Ovary (tissue), 9 donors: ENCODE results near the gene RILPL1. TPM values are rescaled to one million over a fixed set of nuclear protein-coding genes. Genes with fewer than 3 reads are reported as not detected.

Source experiments
- DNase-seq, 5 donors: peaks; one replicate each; pipeline ENCODE4 v3.0.0-alpha.2; 2019 to 2020
- H3K27ac ChIP-seq, 2 donors: fragments of 200-600 bp; one replicate each; pipeline versions ENCODE4 v1.5.1 to v1.8.0; 2019 to 2022
- H3K27me3 ChIP-seq: fragments of 200-600 bp; one replicate; pipeline ENCODE4 v1.8.0; 2022
- H3K36me3 ChIP-seq: fragments of 200-600 bp; sonication (generic); one replicate; pipeline ENCODE4 v1.5.1; 2019
- H3K4me1 ChIP-seq: one replicate; pipeline ENCODE4 v1.8.1; 2013; ENCODE audit warnings: mild to moderate bottlenecking, moderate library complexity; ENCODE audit not compliant: insufficient read depth
- H3K4me3 ChIP-seq: fragments of 200-600 bp; sonication (generic); one replicate; pipeline ENCODE4 v1.5.1; 2017
- H3K9me3 ChIP-seq, 2 donors: fragments of 200-600 bp in 1 of 2; sonication (generic) in 1 of 2; one replicate each; pipeline versions ENCODE4 v1.5.1 to v1.8.1; 2013 to 2019; ENCODE audit warnings: mild to moderate bottlenecking in 1 of 2, moderate library complexity in 1 of 2
- EP300 ChIP-seq: sonication (generic); formaldehyde crosslinking; IDR thresholded peaks from one replicate; pipeline ENCODE4 v1.6.1; 2017; ENCODE audit warnings: antibody characterized with exemption
- POLR2A ChIP-seq: fragments of 450-650 bp; IDR thresholded peaks from one replicate; pipeline ENCODE4 v1.6.1; 2017; ENCODE audit warnings: antibody characterized with exemption, mild to moderate bottlenecking, moderate library complexity
- WGBS, 3 donors: extraction: QIAGEN DNeasy Blood & Tissue Kit in 1 of 3; methylation state at CpG; one replicate each; pipeline versions ENCODE4 v1.1.5 to v1.1.7; 2013 to 2017; 5-methylcytosine and 5-hydroxymethylcytosine counted together
- intact Hi-C, 4 donors: fragments of 100-400 bp; cut with DNase I; formaldehyde crosslinking; loops; one replicate each; pipeline versions ENCODE4 v1.11.0 to v1.15.1; 2022 to 2023
- polyA plus RNA-seq, 2 donors: library from polyadenylated mRNA; stranded (reverse); fragments of 200-250 nt in 1 of 2; fragments of 350-450 nt in 1 of 2; fragmentation: Illumina TruSeq in 1 of 2; extraction: RNeasy Lipid Tissue Mini Kit (QIAGEN cat#74804) in 1 of 2; gene quantifications; one replicate each; pipeline ENCODE4 v1.2.3, GENCODE V29; 2013 to 2014
- total RNA-seq, 7 donors: library from RNA; depleted of rRNA in 2 of 7; stranded (reverse); fragments of >200 nt in 2 of 7; fragmentation: NEBNext Ultra II Directional in 3 of 7; extraction: Animal tissue kit (Norgen Biotek cat#: 25700) in 3 of 7; gene quantifications; one replicate each; pipeline versions ENCODE4 v1.1.0 to v1.2.4, GENCODE V29; 2016 to 2023
- TF ChIP-seq, protein P1 (sequence below), 3 donors: fragments of 450-650 bp in 2 of 3; fragments of 200-600 bp in 1 of 3; IDR thresholded peaks; one replicate each; pipeline versions ENCODE4 v1.5.1 to v1.8.0; 2016 to 2022; ENCODE audit warnings: antibody characterized with exemption in 3 of 3, mild to moderate bottlenecking in 1 of 3
- donor health status: DM: no; HTN: no; CAD: no; lungs with moderate emphysema.
- donor health status: DM: no; HTN: no; CAD: no.
- donor health status: Bipolar disorder and iron deficiency.
- donor health status: DM: yes; HTN: yes; CAD: no.
- donor health status: DM: no; HTN: no; CAD: no.
- donor health status: DM: yes; HTN: yes; CAD: no.

RILPL1 gene
- total and polyA plus RNA-seq, 9 donors: 9.8 to 25.1 (median 18.9) TPM

DNA sequence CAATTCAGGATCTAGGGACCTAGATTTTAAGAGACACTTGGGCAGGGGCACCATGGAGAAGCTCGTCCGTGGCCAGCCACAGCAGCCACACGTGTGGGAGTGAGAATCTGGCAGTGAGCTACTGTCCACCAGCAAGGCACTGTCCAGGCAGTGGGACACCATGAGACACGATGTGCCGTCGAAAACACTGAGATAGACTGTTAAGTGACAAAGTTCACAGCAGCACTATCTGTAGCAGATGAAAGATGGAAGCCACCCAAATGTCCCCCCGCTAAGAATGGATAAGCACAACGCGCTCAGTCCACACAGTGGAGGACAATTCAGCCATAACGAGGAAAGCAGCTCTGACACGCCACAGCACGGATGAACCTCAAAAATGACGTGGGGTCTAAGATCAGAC lies 19.7 kb downstream of the RILPL1 start:
- no peak for TF ChIP-seq POLR2A
- TF ChIP-seq, protein P1, sequence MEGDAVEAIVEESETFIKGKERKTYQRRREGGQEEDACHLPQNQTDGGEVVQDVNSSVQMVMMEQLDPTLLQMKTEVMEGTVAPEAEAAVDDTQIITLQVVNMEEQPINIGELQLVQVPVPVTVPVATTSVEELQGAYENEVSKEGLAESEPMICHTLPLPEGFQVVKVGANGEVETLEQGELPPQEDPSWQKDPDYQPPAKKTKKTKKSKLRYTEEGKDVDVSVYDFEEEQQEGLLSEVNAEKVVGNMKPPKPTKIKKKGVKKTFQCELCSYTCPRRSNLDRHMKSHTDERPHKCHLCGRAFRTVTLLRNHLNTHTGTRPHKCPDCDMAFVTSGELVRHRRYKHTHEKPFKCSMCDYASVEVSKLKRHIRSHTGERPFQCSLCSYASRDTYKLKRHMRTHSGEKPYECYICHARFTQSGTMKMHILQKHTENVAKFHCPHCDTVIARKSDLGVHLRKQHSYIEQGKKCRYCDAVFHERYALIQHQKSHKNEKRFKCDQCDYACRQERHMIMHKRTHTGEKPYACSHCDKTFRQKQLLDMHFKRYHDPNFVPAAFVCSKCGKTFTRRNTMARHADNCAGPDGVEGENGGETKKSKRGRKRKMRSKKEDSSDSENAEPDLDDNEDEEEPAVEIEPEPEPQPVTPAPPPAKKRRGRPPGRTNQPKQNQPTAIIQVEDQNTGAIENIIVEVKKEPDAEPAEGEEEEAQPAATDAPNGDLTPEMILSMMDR (IDR thresholded peaks at IDR 0.05): no peak
- TF ChIP-seq EP300: no peak
- no peaks in the 10 kb centered on the region for H3K9me3 ChIP-seq
- H3K27me3 ChIP-seq: no peaks in the 10 kb centered on the region
- intact Hi-C loops: no loop called here
- no peaks in the 10 kb centered on the region for H3K36me3 ChIP-seq
- no peaks in the 10 kb centered on the region for H3K4me1 ChIP-seq
- WGBS, 3 donors: 62 to 67% (median 62%) methylated on average over 13 of the region's 13 CpGs
- H3K27ac ChIP-seq: no peak overlapping the region
- DNase-seq: no peak
- no peak overlapping the region for H3K4me3 ChIP-seq

DNA sequence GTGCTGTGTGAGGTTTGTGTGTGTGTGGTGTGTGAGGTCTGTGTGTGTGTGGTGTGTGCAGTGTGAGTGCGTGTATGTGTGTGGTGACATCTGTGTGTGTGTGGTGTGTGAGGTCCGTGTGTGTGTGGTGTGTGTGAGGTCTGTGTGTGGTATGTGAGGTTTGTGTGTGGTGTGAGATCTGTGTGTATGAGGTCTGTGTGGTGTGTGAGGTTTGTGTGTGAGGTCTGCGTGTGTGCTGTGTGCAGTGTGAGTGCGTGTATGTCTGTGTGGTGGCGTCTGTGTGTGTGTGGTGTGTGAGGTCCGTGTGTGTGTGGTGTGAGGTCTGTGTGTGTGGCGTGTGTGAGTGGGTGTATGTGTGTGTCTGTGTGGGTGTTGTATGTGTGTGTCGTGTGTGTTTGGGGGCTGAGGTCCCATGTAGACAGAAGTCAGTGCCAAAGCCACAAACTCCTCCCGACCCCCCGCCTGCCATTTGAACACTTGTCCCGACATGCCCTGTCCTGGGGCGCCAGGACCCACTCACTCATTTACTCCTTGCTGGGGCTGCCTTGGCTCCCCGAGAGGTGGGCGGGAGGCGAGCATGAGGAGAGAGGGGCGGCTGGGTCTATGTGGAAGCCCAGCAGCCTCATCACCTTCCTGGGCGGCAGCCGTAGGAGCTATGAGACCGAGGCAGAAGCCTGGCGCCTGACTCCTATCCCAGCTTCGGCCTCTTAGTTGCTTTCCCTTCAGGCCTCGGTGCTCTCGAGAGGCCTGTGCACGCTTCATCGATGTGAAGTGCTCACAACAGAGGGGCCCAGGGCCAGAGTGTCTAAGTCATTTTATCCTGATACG lies 20.5 kb downstream of the RILPL1 start:
- TF ChIP-seq, protein P1 (IDR thresholded peaks at IDR 0.05): no peak
- TF ChIP-seq EP300: no peak
- TF ChIP-seq POLR2A: no peak
- H3K36me3 ChIP-seq: no peaks in the 10 kb centered on the region
- no peak for DNase-seq
- no peaks in the 10 kb centered on the region for H3K4me1 ChIP-seq
- no peaks in the 10 kb centered on the region for H3K9me3 ChIP-seq
- intact Hi-C loops: no loop called here
- no peak overlapping the region for H3K27ac ChIP-seq
- no peaks in the 10 kb centered on the region for H3K27me3 ChIP-seq
- 82 to 84% (median 84%) methylated on average over 26 of the region's 26 CpGs for WGBS, 3 donors
- no peak overlapping the region for H3K4me3 ChIP-seq

DNA sequence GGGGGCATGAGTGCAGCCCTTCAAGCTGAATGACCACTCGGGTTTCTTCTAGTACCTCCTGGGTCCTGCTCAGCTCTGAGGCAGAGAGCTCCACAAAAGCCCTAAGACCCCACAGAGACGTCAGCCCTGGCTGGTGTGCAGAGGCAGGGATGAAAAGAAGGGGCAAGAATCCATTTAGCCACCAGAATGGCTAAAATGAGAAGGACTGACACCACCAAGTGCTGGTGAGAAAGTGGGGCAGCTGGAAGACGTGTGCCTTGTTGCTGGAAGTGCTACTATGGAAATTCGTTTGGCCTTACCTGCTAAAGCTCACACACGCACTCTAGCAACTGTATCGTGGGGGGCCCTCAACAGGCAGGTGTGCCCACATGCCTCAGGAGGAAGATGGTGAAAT lies 26.7 kb downstream of the RILPL1 start:
- intact Hi-C loops: no loop called here
- H3K27me3 ChIP-seq: no peaks in the 10 kb centered on the region
- TF ChIP-seq EP300: no peak
- TF ChIP-seq POLR2A: no peak
- TF ChIP-seq, protein P1 (IDR thresholded peaks at IDR 0.05): no peak
- no peak overlapping the region for H3K27ac ChIP-seq
- no peaks in the 10 kb centered on the region for H3K9me3 ChIP-seq
- H3K36me3 ChIP-seq: no peaks in the 10 kb centered on the region
- whole genome bisulfite sequencing, 3 donors: 90 to 93% (median 92%) methylated on average over 6 of the region's 6 CpGs
- H3K4me1 ChIP-seq: no peaks in the 10 kb centered on the region
- H3K4me3 ChIP-seq: no peak overlapping the region
- no peak for DNase-seq

DNA sequence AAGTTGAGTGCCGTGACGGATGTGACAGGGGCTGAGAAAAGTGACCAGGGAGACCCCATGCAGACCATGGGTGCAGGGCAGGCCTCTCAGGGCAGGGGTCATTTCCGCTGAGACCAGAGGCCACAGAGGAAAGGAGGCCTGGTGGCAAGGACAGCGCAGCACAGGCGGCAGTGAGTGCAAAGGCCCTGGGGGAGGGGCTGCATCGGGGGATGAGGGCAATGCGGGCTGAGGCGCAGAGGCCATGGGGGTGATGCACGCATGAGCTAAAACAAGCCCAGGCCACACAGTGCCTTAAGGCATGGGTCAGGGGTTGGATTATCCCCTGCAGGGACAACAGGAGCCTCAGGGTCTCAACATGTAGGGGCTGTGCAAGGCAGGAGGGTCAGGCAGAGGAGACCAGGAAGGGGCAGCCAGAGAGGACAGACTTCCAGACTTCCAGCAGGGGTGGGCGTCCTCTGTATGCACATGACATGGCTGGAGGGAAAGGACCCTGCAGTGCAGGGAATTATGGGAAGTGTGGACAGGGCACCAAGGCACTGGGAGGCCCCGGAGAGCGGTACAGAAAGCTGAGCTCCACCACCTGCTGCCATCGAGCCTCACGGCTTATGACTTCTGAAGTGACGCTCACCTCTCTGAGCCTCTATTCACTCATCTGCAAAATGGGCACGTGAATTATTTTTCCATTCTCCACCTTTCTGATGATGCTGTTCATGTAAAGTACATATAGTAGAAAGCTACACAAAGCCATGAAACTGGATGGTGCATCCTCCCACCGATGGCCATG lies 27.3 kb downstream of the RILPL1 start:
- no peaks in the 10 kb centered on the region for H3K4me1 ChIP-seq
- H3K36me3 ChIP-seq: no peaks in the 10 kb centered on the region
- TF ChIP-seq POLR2A: no peak
- TF ChIP-seq, protein P1 (IDR thresholded peaks at IDR 0.05): no peak
- TF ChIP-seq EP300: no peak
- DNase-seq: no peak
- WGBS, 3 donors: 93 to 97% (median 94%) methylated on average over 17 of the region's 17 CpGs
- no peak overlapping the region for H3K27ac ChIP-seq
- no peaks in the 10 kb centered on the region for H3K27me3 ChIP-seq
- intact Hi-C loops: no loop called here
- no peaks in the 10 kb centered on the region for H3K9me3 ChIP-seq
- no peak overlapping the region for H3K4me3 ChIP-seq
